K562 (cell line): ENCODE measurements around the gene BCAS1. TPM values are rescaled to one million over a fixed set of nuclear protein-coding genes. Genes with fewer than 3 reads are reported as not detected.
"Not testable (repeated sequence)": the region's sequence is repeated elsewhere in the genome, so short reads cannot be mapped to it uniquely, and the experiment has no call there.

Experiments used
- ATAC-seq: fragments of 200-7000 bp; cut with Tn5 transposase; 3 replicates; pipeline ENCODE4 v1.9.1; 2020; ENCODE audit warnings: moderate library complexity
- BruUV-seq: library from RNA; stranded (reverse); fragments of 400-500 nt; replicated peaks from 2 replicates; lab custom pipeline; 2021; lab: Mats Ljungman, UMichigan
- CTCF ChIA-PET: fragments of 300-600 bp; formaldehyde crosslinking; extraction: SDS; loops from one replicate; lab custom pipeline; 2021; ENCODE audit warnings: low intra/inter-chr PET ratio; lab: Yijun Ruan, JAX
- POLR2A ChIA-PET: fragments of 300-600, 350-650 bp; sonication (Branson Sonifier 250); formaldehyde crosslinking; extraction: SDS; loops from one replicate; lab custom pipeline; 2021; ENCODE audit warnings: antibody characterized with exemption, inconsistent platforms; lab: Yijun Ruan, JAX
- DNase-seq, 4 experiments: peaks; one replicate each; pipeline versions ENCODE4 v3.0.0 to v3.0.0-alpha.2; 2011 to 2018; ENCODE audit warnings: low spot score in 3 of 4, mixed read lengths in 3 of 4; ENCODE audit errors: extremely low read depth in 1 of 4
- FAIRE-seq: peaks from 2 replicates; lab custom pipeline; 2011; peaks lifted over from hg19 to GRCh38; lab: Jason Lieb, UNC
- H2AFZ ChIP-seq: 2 replicates; pipeline ENCODE4 v1.6.0; 2011; ENCODE audit warnings: low read depth, low read length, control low read depth, inconsistent platforms
- H3K27ac ChIP-seq: fragments of 200-600 bp; 3 replicates; pipeline ENCODE4 v1.8.0; 2011; ENCODE audit warnings: low read depth, mild to moderate bottlenecking, control low read depth, inconsistent platforms, low read length, moderate library complexity, mixed read lengths; ENCODE audit errors: extremely low read depth
- H3K27me3 ChIP-seq, 2 experiments: fragments of 300-600 bp in 1 of 2; 2 replicates in 1 of 2; 3 replicates in 1 of 2; pipeline versions ENCODE4 v1.6.0 to v1.8.0; 2011; ENCODE audit warnings: inconsistent platforms in 2 of 2, low read length in 2 of 2, mild to moderate bottlenecking in 1 of 2, mixed read lengths in 1 of 2, moderate library complexity in 1 of 2; ENCODE audit not compliant: control insufficient read depth in 2 of 2, insufficient read depth in 2 of 2
- H3K36me3 ChIP-seq: fragments of 300-600 bp; 3 replicates; pipeline ENCODE4 v1.8.0; 2011; ENCODE audit warnings: mild to moderate bottlenecking, low read length, inconsistent platforms; ENCODE audit not compliant: control insufficient read depth, insufficient read depth
- H3K4me1 ChIP-seq, 2 experiments: fragments of 200-600 bp in 1 of 2; replicated peaks in 1 of 2; 2 replicates in 1 of 2; 3 replicates in 1 of 2; pipeline versions ENCODE4 v1.5.1 to v1.8.0; 2011; ENCODE audit warnings: inconsistent platforms in 2 of 2, low read length in 2 of 2, mild to moderate bottlenecking in 1 of 2, mixed read lengths in 1 of 2, moderate library complexity in 1 of 2; ENCODE audit not compliant: control insufficient read depth in 2 of 2, insufficient read depth in 2 of 2
- H3K4me2 ChIP-seq: 2 replicates; pipeline ENCODE4 v1.6.1; 2011; ENCODE audit warnings: low read length, control low read depth, inconsistent platforms, mixed read lengths; ENCODE audit not compliant: insufficient read depth
- H3K4me3 ChIP-seq: fragments of 200-600 bp; sonication (generic), shearing (Covaris generic); 2 replicates; pipeline ENCODE4 v1.5.1; 2016; ENCODE audit warnings: control low read depth, inconsistent platforms
- H3K79me2 ChIP-seq: fragments of 200-600 bp; 3 replicates; pipeline ENCODE4 v1.8.0; 2011; ENCODE audit warnings: low read length, inconsistent platforms; ENCODE audit not compliant: control insufficient read depth, insufficient read depth
- H3K9ac ChIP-seq, 2 experiments: 2 replicates each; pipeline versions ENCODE4 v1.6.0 to v1.6.1; 2011; ENCODE audit warnings: low read depth in 2 of 2, low read length in 2 of 2, control low read depth in 1 of 2, inconsistent platforms in 1 of 2, mild to moderate bottlenecking in 1 of 2, mixed read lengths in 1 of 2; ENCODE audit not compliant: insufficient read depth in 1 of 2
- H3K9me1 ChIP-seq: one replicate; pipeline ENCODE4 v1.6.0; 2011; ENCODE audit warnings: inconsistent platforms, mild to moderate bottlenecking, low read length, moderate library complexity; ENCODE audit not compliant: control insufficient read depth, insufficient read depth
- H3K9me3 ChIP-seq: replicated peaks from 2 replicates; pipeline ENCODE4 v1.5.1; 2011; ENCODE audit warnings: low read depth, low read length, inconsistent platforms; ENCODE audit not compliant: control insufficient read depth, insufficient read depth
- H4K20me1 ChIP-seq: replicated peaks from 2 replicates; pipeline ENCODE4 v1.6.1; 2011; ENCODE audit warnings: low read length, inconsistent platforms, mixed read lengths; ENCODE audit not compliant: control insufficient read depth, insufficient read depth
- WGBS: fragments of 100-300 bp; shearing (Covaris generic); methylation state at CpG from one replicate; pipeline ENCODE4 v1.1.6; 2016; ENCODE audit warnings: low coverage, mixed read lengths; ENCODE audit not compliant: insufficient coverage; ENCODE audit errors: missing lambda C conversion rate; 5-methylcytosine and 5-hydroxymethylcytosine counted together
- in situ Hi-C: fragments of 300-500 bp; cut with MboI; formaldehyde crosslinking; loops from 4 replicates; pipeline ENCODE4 v1.15.0; 2018; ENCODE audit warnings: inconsistent platforms, mixed read lengths
- intact Hi-C: fragments of 100-400 bp; cut with micrococcal nuclease; formaldehyde crosslinking; loops from 2 replicates; pipeline ENCODE4 v1.14.2; 2022
- polyA plus RNA-seq, 8 experiments: library from polyadenylated mRNA; depleted of rRNA in 4 of 8; stranded (reverse) in 5 of 8; unstranded in 3 of 8; fragments of >200 nt; fragmentation: Nextera tagmentation in 2 of 8; fragmentation: Illumina TruSeq in 1 of 8; extraction: Ambion mirVana in 2 of 8; extraction: Trizol in 1 of 8; gene quantifications; 2 replicates each; pipeline versions ENCODE4 v1.2.1 to v1.2.3, GENCODE V29; 2011 to 2014; ENCODE audit warnings: inconsistent platforms in 1 of 8, missing spikeins in 1 of 8
- total RNA-seq, 7 experiments: library from RNA; depleted of rRNA in 6 of 7; stranded (reverse); fragments of >200 nt in 6 of 7; fragmentation: Illumina TruSeq in 2 of 7; extraction: Trizol in 2 of 7; gene quantifications; 2 replicates each; pipeline versions ENCODE4 v1.2.1 to v1.2.3, GENCODE V29; 2011 to 2021; ENCODE audit warnings: low replicate concordance in 1 of 7
- TF ChIP-seq, protein P1 (sequence below), 3 experiments: fragments of 200-800 bp in 1 of 3; fragments of 250-450 bp in 1 of 3; fragments of 450-650 bp in 1 of 3; sonication (Bioruptor Pico) in 1 of 3; sonication (Bioruptor generic) in 1 of 3; formaldehyde crosslinking in 1 of 3; IDR thresholded peaks; 2 replicates each; pipeline versions ENCODE4 v1.6.1 to v1.8.0; 2016 to 2022; ENCODE audit warnings: mild to moderate bottlenecking in 2 of 3, missing genetic modification characterization in 2 of 3, missing compliant biosample characterization in 1 of 3, moderate library complexity in 1 of 3

Gene BCAS1
- total and polyA plus RNA-seq, 9 of the 15 experiments (the other 6 are each of a cell fraction or from before 2014, with no cell fraction given): 0.18 to 2.3 (median 0.93) TPM

DNA sequence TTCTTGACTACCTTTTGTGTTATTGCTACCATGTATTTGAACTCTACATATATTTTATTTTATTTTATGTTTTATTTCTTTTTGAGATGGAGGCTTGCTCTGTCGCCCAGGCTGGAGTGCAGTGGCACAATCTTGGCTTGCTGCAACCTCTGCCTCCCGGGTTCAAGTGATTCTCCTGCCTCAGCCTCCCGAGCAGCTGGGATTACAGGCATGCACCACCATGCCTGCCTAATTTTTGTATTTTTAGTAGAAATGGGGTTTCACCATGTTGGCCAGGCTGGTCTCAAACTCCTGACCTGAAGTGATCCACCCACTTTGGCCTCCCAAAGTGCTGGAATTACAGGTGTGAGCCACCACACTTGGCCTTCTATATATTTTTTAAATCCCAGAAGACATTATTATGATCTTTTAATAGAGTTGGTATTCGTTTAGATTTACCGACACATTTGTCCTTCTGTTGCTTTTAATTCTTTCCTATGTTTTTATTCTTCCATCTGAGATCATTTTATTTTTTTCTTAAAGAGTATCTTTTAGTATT, 137.7 kb downstream of the BCAS1 start:
- H3K9ac ChIP-seq, H4K20me1 ChIP-seq, DNase-seq, POLR2A ChIA-PET, in situ Hi-C loops, CTCF ChIA-PET, H3K4me2 ChIP-seq, ATAC-seq, H3K36me3 ChIP-seq, H2AFZ ChIP-seq, H3K9me1 ChIP-seq, H3K79me2 ChIP-seq, H3K27me3 ChIP-seq, H3K9me3 ChIP-seq, FAIRE-seq, BruUV-seq, intact Hi-C loops: not testable (repeated sequence)
- 91% methylated on average over 5 of the region's 5 CpGs for WGBS
- TF ChIP-seq, protein P1, sequence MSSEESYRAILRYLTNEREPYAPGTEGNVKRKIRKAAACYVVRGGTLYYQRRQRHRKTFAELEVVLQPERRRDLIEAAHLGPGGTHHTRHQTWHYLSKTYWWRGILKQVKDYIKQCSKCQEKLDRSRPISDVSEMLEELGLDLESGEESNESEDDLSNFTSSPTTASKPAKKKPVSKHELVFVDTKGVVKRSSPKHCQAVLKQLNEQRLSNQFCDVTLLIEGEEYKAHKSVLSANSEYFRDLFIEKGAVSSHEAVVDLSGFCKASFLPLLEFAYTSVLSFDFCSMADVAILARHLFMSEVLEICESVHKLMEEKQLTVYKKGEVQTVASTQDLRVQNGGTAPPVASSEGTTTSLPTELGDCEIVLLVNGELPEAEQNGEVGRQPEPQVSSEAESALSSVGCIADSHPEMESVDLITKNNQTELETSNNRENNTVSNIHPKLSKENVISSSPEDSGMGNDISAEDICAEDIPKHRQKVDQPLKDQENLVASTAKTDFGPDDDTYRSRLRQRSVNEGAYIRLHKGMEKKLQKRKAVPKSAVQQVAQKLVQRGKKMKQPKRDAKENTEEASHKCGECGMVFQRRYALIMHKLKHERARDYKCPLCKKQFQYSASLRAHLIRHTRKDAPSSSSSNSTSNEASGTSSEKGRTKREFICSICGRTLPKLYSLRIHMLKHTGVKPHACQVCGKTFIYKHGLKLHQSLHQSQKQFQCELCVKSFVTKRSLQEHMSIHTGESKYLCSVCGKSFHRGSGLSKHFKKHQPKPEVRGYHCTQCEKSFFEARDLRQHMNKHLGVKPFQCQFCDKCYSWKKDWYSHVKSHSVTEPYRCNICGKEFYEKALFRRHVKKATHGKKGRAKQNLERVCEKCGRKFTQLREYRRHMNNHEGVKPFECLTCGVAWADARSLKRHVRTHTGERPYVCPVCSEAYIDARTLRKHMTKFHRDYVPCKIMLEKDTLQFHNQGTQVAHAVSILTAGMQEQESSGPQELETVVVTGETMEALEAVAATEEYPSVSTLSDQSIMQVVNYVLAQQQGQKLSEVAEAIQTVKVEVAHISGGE (CRISPR knock-in tag; IDR thresholded peaks at IDR 0.05): peak in 1 of 3 experiments; percentile 92; a peak in 2 of 6 replicates
- TF ChIP-seq, all 486 proteins: peak for 1; not testable (repeated sequence) for 485
- not testable (repeated sequence) for H3K4me3 ChIP-seq, H3K27ac ChIP-seq
- H3K4me1 ChIP-seq: peaks cover 0 to 31% of the 10 kb centered on the region in 2 experiments; a peak in 4 of 5 replicates
